Measurements from ENCODE around the gene EIPR1.

Gene EIPR1

DNA sequence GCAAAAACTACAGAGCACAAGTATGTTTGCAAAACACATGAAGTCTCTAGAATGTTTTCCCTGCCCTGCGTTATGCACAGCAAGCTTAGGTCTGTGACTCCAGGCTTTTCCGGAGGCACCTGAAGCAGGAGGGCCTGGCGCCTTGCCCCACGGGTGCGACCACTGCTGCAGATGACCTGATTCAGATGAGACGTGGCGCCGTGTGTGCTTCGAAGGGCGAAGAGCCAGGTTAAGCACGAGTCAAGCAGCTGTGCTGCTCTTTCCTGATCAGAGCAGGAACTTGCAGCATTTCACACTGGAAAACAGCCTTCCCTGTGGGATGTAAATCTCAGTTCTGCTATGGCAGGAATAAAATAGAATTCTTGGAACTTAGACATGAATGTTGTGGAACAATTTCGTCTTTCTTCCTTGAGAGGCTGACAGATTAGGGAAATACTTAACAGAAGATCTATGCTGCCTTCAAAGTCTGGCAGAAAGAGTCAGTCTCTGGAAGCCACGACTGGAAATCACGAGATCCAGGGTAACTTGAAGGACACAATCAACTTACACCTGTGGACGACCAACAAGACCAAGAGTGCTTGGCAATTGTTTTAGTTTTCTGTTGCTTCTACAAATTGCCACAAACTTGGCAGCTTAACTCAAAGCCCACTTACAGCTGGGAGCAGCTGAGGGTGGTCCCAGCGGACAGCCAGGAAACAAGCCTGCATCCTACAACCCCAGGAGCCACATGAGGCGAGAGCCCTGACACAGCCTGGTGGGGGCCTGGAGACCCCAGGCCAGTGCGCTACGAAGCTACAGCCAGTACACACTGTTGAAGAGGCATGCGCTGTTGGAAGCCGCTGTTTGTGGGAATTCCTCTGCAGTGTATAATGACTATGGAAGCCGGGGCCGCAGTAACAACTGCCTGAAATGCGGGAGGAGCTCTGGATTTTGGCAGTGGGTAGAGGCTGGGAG, 42.9 kb downstream of the EIPR1 start:
- TF ChIP-seq, protein P1, sequence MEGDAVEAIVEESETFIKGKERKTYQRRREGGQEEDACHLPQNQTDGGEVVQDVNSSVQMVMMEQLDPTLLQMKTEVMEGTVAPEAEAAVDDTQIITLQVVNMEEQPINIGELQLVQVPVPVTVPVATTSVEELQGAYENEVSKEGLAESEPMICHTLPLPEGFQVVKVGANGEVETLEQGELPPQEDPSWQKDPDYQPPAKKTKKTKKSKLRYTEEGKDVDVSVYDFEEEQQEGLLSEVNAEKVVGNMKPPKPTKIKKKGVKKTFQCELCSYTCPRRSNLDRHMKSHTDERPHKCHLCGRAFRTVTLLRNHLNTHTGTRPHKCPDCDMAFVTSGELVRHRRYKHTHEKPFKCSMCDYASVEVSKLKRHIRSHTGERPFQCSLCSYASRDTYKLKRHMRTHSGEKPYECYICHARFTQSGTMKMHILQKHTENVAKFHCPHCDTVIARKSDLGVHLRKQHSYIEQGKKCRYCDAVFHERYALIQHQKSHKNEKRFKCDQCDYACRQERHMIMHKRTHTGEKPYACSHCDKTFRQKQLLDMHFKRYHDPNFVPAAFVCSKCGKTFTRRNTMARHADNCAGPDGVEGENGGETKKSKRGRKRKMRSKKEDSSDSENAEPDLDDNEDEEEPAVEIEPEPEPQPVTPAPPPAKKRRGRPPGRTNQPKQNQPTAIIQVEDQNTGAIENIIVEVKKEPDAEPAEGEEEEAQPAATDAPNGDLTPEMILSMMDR (IDR thresholded peaks at IDR 0.05; ENCODE audit: insufficient read depth, missing control alignments) = no peak
- FAIRE-seq = no peak
- DNase-seq (ENCODE audit: insufficient read length, low spot score) = no peak

DNA sequence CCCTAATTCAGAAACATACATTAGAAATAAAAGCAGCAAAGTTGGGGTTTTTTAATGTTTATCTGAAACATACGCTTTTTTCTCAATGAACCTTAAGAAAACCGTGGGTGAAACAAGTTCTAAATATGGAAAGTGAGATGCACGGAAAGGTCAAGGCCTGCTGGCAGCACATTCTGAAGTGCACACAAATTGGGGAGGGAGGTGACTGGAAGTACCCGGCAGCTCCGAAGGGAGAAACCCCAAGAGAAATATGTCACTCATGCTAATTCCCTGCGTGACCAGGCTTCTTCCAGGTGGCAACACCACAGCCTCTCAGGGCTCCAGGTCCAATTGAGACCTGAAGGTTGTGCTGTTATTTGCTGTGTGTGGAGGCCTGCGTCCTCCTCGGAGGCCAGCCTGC, 45.5 kb downstream of the EIPR1 start:
- TF ChIP-seq, protein P1 (IDR thresholded peaks at IDR 0.05; ENCODE audit: insufficient read depth, missing control alignments) = no peak
- FAIRE-seq = no peak
- no peak for DNase-seq (ENCODE audit: insufficient read length, low spot score)

DNA sequence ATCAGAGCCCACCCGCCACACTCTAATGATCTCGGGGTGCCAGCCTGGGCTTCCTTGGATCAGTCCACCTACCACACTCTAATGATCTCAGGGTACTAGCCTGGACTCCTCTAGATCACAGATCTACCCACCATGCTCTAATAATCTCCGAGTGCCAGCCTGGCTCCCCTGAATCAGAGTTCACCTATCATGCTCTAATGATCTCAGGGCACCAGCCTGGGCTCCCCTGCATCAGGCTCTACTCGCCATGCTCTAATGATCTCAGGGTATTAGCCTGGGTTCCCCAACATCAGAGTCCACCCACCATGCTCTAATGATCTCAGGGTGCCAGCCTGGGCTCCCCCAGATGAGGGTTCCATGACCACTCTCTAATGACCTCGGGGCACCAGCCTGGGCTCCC, 48.1 kb downstream of the EIPR1 start:
- FAIRE-seq = no peak
- no peak for DNase-seq (ENCODE audit: insufficient read length, low spot score)
- TF ChIP-seq, protein P1 (IDR thresholded peaks at IDR 0.05; ENCODE audit: insufficient read depth, missing control alignments) = no peak

DNA sequence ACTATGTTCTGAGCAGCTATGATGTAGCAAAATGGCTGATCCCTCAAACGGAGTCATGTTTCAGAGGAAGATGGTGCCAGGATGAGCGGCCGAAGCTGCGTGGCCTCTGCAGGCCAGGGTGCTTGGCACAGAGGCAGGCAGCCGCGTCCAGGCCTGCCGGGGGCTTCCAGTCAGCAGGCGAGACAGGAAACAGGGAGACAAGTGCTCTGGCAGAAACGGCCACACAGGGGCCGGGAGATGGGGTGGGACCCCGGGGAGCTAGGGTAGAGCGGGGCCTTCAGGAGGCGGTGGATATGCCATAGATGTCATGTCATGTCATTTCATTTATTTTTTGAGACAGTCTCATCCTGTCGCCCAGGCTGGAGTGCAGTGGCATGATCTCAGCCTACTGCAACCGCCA, 50.7 kb downstream of the EIPR1 start:
- DNase-seq (ENCODE audit: insufficient read length, low spot score) = no peak
- no peak for FAIRE-seq
- TF ChIP-seq, protein P1 (IDR thresholded peaks at IDR 0.05; ENCODE audit: insufficient read depth, missing control alignments) = no peak

DNA sequence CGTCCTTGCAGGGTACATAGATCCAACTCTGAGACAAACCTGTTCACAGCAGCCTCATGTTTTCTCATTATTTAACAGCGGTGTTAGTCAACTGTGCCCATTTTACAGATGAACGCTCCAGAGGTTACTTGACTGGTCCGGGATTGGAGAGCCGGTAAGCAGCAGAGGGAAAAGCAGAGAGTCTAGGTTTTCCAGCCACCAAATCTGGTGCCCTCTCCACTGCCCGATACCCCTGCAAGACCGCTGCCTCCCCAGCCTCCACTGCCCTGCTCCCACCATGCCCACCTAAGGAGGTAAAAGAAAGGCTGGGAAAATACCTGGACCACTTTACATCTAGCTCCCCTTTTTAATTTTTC, 51.5 kb downstream of the EIPR1 start:
- FAIRE-seq (no peak), DNase-seq (ENCODE audit: insufficient read length, low spot score) (no peak)
- TF ChIP-seq, protein P1 (IDR thresholded peaks at IDR 0.05; ENCODE audit: insufficient read depth, missing control alignments) = no peak

DNA sequence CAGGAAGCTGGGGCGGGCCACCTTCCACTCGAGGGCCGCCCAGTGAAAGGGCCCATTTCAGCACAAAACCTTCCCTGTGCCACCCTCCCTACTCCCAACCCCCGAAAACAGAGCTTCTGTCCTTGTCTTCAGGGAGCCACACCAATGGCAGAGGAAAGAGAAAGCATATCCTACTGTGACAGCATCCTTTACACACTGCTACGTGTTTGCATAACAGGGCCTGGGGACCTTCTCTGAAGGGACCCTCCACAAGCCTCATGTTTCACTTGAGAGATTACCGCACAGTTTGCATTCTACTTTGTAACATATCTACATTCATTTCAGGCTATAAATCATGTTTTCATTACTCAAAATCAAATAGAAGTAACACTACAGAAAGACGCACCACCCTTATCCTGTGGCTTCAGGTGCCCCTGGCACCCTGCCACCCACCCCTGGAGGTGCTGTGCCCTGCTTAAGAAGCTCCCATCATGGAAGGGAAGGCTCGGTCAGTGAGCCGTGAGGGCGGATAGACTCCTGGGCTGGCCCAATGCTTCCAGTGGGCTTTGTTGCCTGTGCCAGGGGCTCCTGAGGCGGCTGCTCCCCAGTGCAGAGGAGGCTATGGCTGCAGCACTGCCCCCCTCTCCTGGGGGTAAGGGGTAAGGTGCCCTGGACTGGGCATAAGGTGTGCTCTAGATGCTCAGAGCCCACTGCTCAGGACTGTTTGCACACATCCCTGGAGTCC, 52.0 kb downstream of the EIPR1 start:
- FAIRE-seq = no peak
- TF ChIP-seq, protein P1 (IDR thresholded peaks at IDR 0.05; ENCODE audit: insufficient read depth, missing control alignments) = no peak
- DNase-seq (ENCODE audit: insufficient read length, low spot score) = no peak

All from D721Med (cell line).